ENCODE measurements around the gene CES1. TPM values are rescaled to one million over a fixed set of nuclear protein-coding genes. Genes with fewer than 3 reads are reported as not detected.

CES1 gene
- total RNA-seq, 4 donors from 2014 or later = 57.3 to 213 (median 79.3) TPM

GRCh38 chr16:55868137-55868536 lies 35.2 kb upstream of the CES1 start:
- TF ChIP-seq, protein P1, sequence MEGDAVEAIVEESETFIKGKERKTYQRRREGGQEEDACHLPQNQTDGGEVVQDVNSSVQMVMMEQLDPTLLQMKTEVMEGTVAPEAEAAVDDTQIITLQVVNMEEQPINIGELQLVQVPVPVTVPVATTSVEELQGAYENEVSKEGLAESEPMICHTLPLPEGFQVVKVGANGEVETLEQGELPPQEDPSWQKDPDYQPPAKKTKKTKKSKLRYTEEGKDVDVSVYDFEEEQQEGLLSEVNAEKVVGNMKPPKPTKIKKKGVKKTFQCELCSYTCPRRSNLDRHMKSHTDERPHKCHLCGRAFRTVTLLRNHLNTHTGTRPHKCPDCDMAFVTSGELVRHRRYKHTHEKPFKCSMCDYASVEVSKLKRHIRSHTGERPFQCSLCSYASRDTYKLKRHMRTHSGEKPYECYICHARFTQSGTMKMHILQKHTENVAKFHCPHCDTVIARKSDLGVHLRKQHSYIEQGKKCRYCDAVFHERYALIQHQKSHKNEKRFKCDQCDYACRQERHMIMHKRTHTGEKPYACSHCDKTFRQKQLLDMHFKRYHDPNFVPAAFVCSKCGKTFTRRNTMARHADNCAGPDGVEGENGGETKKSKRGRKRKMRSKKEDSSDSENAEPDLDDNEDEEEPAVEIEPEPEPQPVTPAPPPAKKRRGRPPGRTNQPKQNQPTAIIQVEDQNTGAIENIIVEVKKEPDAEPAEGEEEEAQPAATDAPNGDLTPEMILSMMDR (IDR thresholded peaks at IDR 0.05; ENCODE audit: low read depth) = no peak

DNA sequence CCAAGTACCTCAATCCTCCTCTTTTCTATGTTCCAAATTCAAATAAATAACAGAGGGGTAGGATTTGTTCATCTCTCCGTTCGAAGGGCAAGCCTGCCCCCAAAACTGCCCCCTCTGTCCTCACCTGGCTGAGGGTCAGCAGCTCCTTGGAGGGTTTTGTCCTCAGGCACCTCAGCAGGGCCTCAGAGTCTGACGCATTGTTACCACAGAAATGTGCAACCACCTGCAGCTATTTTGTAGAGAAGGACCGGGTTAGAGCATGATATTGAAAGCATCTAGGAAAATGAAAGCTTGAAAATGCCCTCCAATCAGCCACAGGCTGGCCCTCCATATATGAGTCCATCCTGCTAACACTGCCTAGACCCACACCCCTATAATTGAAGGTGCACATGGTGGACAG lies 28.4 kb upstream of the CES1 start:
- TF ChIP-seq, protein P1 (IDR thresholded peaks at IDR 0.05; ENCODE audit: low read depth) = no peak

GRCh38 chr16:55856950-55857349 lies 24.1 kb upstream of the CES1 start:
- TF ChIP-seq, protein P1 (IDR thresholded peaks at IDR 0.05; ENCODE audit: low read depth) = no peak

GRCh38 chr16:55853114-55853513 lies 20.2 kb upstream of the CES1 start:
- TF ChIP-seq, protein P1 (IDR thresholded peaks at IDR 0.05; ENCODE audit: low read depth) = no peak

- TF ChIP-seq, protein P1 (IDR thresholded peaks at IDR 0.05; ENCODE audit: low read depth) = no peak
Observed at GRCh38 chr16:55849536-55849935, 16.6 kb upstream of the CES1 start.

DNA sequence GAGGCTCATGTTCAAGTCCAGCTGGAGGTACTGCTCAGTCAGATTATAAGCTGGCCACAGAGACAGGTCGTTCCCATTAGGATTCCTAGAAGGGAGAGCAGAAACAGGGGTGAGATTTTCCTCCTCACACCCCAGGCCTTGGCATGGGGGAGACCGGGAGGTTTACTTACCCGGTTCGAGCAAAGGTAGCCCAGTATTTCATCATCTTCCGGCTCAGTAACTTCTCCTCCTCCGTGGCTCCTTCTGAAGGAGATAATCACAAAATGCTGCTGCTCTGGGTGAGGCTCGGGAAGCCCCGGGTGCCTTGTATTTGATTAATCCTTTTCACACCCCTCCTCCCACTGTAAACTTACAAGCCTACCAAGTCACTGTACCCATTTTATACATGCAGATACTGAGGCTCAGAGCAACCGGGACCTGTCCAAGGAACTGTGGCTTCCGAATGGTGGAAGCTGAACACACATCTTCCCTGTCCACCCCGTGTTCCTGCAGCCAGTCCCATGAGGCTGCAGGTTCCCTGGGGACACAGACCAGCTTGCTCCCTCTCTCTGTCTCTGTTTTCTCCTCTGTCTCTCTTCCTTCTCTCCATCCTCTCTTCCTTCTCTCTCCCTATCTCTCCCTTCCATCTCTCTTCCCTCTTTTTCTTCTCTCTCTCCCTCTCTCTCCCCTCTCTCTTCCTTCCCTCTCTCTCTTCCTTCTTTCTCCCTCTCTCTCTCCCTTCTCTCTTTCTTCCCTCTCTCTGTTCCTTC lies 13.9 kb upstream of the CES1 start:
- TF ChIP-seq, protein P1 (IDR thresholded peaks at IDR 0.05; ENCODE audit: low read depth) = no peak

DNA sequence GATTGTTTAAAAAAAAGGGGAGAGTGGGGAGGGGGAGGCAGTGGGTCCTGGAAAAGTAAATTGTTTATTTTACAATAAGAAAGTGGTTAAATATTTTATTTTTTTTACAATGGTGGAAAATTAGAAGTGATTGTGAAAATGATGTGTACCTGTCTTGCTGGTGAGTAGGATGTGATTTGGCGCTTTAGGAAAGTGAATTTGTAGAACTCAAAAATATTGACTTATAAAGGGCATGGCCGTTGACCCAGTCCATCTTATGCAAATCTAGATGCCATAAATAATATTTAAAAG lies 10.2 kb upstream of the CES1 start:
- TF ChIP-seq, protein P1 (IDR thresholded peaks at IDR 0.05; ENCODE audit: low read depth) = no peak

Data from subcutaneous adipose tissue (tissue), 4 donors.